Stimulated activated CD4-positive, alpha-beta T cell treated with anti-CD3 and anti-CD28 coated beads, Interleukin-12 subunit alpha, Interleukin-12 subunit beta, amount 100 ng/mL, for 48 hours (primary cell): Measurements from ENCODE around the gene KIAA1671.

Source experiments
- DNase-seq, 3 donors: peaks; one replicate each; pipeline ENCODE4 v3.0.0-alpha.2; 2020; ENCODE audit warnings: low read depth in 2 of 3, low spot score in 1 of 3

KIAA1671 gene

GRCh38 chr22:25086902-25087282, 134.4 kb downstream of the KIAA1671 start:
- no peak for DNase-seq

GRCh38 chr22:25090225-25090890, 137.8 kb downstream of the KIAA1671 start:
- no peak for DNase-seq

GRCh38 chr22:25091458-25091857, 138.9 kb downstream of the KIAA1671 start:
- DNase-seq: no peak

GRCh38 chr22:25092119-25092518, 139.6 kb downstream of the KIAA1671 start:
- DNase-seq: no peak

- no peak for DNase-seq
Measured at GRCh38 chr22:25094579-25094978, 142.1 kb downstream of the KIAA1671 start.

DNA sequence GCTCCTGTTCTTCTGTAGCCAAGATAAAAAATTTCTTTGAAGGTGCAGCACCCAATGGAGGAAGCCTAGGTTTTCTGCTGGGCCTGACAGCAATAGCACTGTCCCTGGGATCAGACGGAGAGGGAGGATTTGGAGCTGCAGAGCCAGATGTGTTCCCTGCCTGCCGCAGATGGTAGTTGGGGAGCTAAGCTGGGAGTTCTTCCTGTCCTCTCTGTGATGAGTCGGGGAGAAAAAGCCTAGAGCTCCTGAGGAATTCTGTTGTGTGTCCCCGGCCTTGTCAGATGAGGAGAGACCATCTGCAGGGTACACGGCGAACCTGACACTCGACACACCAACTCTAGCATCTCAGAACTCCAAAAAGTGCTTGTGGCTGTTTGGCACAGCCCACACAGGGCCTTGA, 143.4 kb downstream of the KIAA1671 start:
- no peak for DNase-seq

- DNase-seq: no peak
Measured at GRCh38 chr22:25096638-25097405, 144.3 kb downstream of the KIAA1671 start.

- DNase-seq: no peak
Measured at GRCh38 chr22:25098445-25099081, 146.0 kb downstream of the KIAA1671 start.

GRCh38 chr22:25099202-25099601, 146.7 kb downstream of the KIAA1671 start:
- no peak for DNase-seq

- no peak for DNase-seq
Measured at GRCh38 chr22:25100402-25100801, 147.9 kb downstream of the KIAA1671 start.

DNA sequence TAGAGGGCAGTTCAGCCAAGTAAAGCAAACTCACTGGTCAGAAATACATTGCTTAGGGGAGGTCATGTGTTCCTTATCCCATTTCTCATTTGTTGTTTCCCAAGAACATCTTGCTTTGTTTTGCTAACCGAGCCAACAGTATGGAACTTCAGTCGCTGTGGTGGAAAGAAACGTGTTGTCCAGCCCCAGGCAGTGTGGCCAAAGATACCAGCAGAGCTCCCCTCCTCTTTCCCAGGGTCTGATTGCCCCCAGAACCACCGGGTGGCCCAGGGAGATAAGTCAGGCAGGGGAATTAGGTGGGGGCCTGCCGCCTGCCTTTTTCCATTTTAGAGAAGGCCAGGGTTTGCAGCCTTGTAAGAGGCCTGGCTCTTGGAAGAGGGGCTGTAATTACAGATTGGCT, 148.4 kb downstream of the KIAA1671 start:
- DNase-seq: no peak

DNA sequence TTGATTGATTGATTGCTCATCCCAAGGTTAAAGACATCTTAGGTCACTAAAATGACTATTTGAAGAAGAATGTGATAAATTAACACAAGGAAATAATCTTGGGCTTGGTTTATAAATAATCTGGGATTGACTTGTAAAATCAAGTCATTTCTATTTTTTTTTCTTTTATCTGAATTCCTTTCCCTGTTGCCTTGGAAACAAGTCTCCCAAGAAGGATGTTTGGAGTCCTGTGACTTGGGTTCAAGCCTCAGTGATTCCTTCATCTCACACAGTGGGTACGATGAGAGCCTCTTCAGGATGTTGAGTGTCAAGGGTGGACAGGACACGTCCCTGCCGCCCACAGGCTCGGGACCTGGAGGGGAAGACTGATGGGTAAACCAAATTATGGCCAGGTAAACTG, 149.0 kb downstream of the KIAA1671 start:
- no peak for DNase-seq

- DNase-seq: no peak
Measured at GRCh38 chr22:25101986-25102385, 149.5 kb downstream of the KIAA1671 start.

DNA sequence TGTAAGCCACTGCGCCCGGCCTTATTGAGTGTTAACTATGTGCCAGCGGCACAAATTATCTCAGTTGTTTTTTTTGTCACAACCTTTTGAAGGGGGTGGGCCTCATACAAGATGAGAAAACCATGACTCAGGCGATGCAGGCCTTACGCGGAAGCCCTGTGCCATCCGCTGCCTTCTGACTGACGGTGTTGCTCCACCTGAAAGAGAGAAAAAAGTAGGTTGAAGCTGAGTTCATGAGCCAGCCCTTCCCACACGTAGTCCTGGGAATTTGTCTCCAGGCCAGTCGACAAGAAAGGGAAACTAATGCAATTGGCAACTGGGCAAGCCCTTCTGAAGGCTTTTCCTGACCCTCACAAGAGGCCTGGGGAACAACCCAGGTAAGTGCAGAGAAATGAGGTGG, 150.2 kb downstream of the KIAA1671 start:
- DNase-seq: no peak

DNA sequence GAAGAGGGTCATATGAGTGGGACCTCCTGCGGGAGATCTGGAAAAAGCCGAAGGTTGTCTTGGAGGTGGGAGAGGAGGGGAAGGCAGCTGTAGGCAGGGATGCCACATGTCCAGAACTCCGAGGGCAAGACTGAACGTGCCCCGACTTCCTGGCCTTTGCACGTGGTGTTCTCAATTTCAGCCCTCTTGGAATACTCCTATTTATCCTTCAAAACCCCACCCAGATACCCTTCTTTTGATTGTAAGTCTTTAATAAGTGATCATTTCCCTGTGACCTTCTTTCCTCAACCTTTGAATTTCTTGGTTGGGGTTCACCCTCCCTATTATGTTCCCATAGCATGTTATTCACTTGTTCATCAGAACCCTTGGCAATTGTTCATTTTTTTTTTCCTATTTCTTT, 151.9 kb downstream of the KIAA1671 start:
- no peak for DNase-seq

DNA sequence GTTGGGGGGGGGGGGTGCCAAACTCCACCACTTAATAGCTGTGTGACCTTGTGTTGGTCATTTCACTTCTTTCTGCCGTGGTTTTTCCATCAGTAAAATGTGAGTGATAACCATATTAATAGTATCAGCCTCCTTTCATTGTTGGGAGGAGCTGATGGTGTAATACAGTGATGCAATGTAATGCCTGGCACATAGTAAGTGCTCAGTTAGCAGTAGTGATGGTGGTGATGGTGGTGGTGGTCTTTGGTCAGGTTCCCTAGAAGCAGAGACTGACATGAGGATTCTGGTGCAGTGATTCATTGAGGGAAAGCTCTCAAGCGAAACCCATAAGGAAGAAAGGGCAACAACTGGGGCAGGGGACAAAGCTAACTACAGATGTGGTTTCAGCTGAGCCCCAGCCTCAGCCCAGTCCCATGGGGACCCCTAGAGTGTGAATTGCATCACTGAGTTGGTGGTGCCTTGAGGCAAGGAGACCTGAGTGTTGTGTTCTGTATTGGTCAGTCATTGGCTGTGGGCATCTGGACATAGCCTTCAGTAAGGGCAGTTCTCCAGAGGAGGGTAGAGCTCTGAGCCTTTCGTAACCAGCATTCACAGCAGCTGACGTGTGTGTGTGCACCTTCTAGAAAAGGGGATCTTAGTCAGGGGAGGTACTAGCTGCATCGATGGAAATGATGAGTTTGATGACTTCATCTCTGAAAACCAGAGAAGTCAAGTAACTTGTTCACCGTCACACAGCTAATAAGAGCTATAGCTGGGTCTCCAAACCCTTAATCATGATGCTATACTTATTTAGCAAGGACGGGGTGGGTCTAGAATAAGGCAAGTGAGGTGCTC, 153.5 kb downstream of the KIAA1671 start:
- no peak for DNase-seq

- no peak for DNase-seq
Measured at GRCh38 chr22:25109878-25110595, 157.5 kb downstream of the KIAA1671 start.

GRCh38 chr22:25110596-25110845, 158.0 kb downstream of the KIAA1671 start:
- DNase-seq: no peak

DNA sequence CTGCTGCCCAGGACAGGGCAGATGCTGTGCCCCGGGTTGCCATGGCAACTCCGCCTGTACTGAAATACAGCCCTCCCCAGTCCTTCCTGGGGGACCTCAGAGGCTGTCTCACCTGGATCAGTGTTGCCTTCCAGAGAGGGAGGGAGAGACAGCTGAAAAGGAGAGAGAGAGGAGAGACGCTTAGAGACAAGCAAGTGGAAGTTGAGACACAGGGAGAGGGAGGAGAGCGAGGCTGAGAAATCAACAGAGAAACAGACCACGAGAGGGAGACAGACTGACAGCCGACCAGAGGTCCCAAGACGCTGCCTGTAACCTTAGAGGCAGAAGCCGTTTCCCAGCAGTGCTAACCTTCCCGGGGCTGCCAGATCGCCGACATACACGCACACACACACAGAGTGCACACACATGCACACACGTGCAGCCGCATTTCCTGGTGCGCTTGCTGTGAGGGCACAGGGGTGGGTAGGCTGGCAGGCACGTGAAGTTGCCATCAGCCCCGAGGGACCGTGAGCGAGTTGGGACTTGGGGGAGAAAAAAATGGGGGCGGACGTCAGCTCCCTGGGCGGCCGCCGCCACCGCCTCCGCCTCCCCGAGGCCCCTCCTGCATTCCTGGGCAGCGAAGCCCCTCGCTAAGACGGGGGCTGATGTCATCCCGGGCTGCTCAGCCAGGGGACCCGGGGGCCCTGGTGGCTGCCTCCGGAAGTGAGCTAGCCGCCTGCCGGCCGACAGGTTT, 158.5 kb downstream of the KIAA1671 start:
- peak; percentile 8 to 34 (median 23) for DNase-seq
